Endothelial cell of umbilical vein (primary cell): ENCODE results near the gene ANO7. TPM values are rescaled to one million over a fixed set of nuclear protein-coding genes. Genes with fewer than 3 reads are reported as not detected.

Experiments used
- BruUV-seq: library from RNA; stranded (reverse); fragments of 400-500 nt; replicated peaks from 2 replicates; lab custom pipeline; 2021; lab: Mats Ljungman, UMichigan
- CTCF ChIA-PET: fragments of 300-600, 350-600 bp; sonication (Branson Sonifier 250); formaldehyde crosslinking; loops from one replicate; lab custom pipeline; 2021; ENCODE audit warnings: antibody characterized with exemption, inconsistent platforms; lab: Charles Lee
- POLR2A ChIA-PET: fragments of 300-600, 350-600 bp; sonication (Branson Sonifier 250); formaldehyde crosslinking; loops from one replicate; lab custom pipeline; 2021; ENCODE audit warnings: antibody characterized with exemption, inconsistent platforms; lab: Charles Lee
- DNase-seq: peaks from one replicate; pipeline ENCODE4 v3.0.0-alpha.2; 2011; ENCODE audit warnings: low read depth, low spot score
- FAIRE-seq: peaks from 2 replicates; lab custom pipeline; 2011; peaks lifted over from hg19 to GRCh38; lab: Jason Lieb, UNC
- H2AFZ ChIP-seq: 2 replicates; pipeline ENCODE4 v1.6.0; 2012; ENCODE audit warnings: low read depth, low read length, control low read depth, inconsistent platforms
- H3K27ac ChIP-seq: 2 replicates; pipeline ENCODE4 v1.5.1; 2011; ENCODE audit warnings: low read depth, mild to moderate bottlenecking, control low read depth, low read length, moderate library complexity; ENCODE audit not compliant: insufficient read depth
- H3K27me3 ChIP-seq, 2 experiments: 2 replicates each; pipeline versions ENCODE4 v1.6.0 to v1.6.1; 2011; ENCODE audit warnings: low read length in 2 of 2, mixed read lengths in 1 of 2; ENCODE audit not compliant: control insufficient read depth in 2 of 2, insufficient read depth in 2 of 2
- H3K36me3 ChIP-seq, 2 experiments: 2 replicates in 1 of 2; 3 replicates in 1 of 2; pipeline ENCODE4 v1.5.1; 2011; ENCODE audit warnings: low read length in 2 of 2, mild to moderate bottlenecking in 1 of 2, moderate library complexity in 1 of 2; ENCODE audit not compliant: control insufficient read depth in 2 of 2, insufficient read depth in 2 of 2; ENCODE audit errors: extremely low read depth in 1 of 2
- H3K4me1 ChIP-seq: 3 replicates; pipeline ENCODE4 v1.5.1; 2011; ENCODE audit warnings: mild to moderate bottlenecking, low read length; ENCODE audit not compliant: control insufficient read depth, insufficient read depth; ENCODE audit errors: extremely low read depth
- H3K4me2 ChIP-seq: 2 replicates; pipeline ENCODE4 v1.6.1; 2011; ENCODE audit warnings: low read length, control low read depth, mixed read lengths; ENCODE audit not compliant: insufficient read depth
- H3K4me3 ChIP-seq, 3 experiments: fragments of 200-600 bp in 1 of 3; sonication (generic), shearing (Covaris generic) in 1 of 3; replicated peaks in 1 of 3; 2 replicates each; pipeline ENCODE4 v1.5.1; 2011 to 2016; ENCODE audit warnings: control low read depth in 3 of 3, low read length in 3 of 3, mild to moderate bottlenecking in 2 of 3, inconsistent platforms in 1 of 3, low read depth in 1 of 3, moderate library complexity in 1 of 3; ENCODE audit not compliant: insufficient read depth in 1 of 3
- H3K79me2 ChIP-seq: 2 replicates; pipeline ENCODE4 v1.6.0; 2012; ENCODE audit warnings: low read length, inconsistent platforms; ENCODE audit not compliant: control insufficient read depth, insufficient read depth
- H3K9ac ChIP-seq: replicated peaks from 2 replicates; pipeline ENCODE3; 2011; ENCODE audit warnings: low read length, control low read depth; ENCODE audit not compliant: insufficient read depth; ENCODE audit errors: extremely low read depth
- H3K9me1 ChIP-seq: replicated peaks from 3 replicates; pipeline ENCODE4 v1.6.0; 2011; ENCODE audit warnings: mild to moderate bottlenecking, low read length; ENCODE audit not compliant: control insufficient read depth, insufficient read depth; ENCODE audit errors: extremely low read depth
- H3K9me3 ChIP-seq: replicated peaks from 2 replicates; pipeline ENCODE4 v1.5.1; 2012; ENCODE audit warnings: low read length, inconsistent platforms; ENCODE audit not compliant: control insufficient read depth, insufficient read depth
- H4K20me1 ChIP-seq: replicated peaks from 2 replicates; pipeline ENCODE3; 2011; ENCODE audit warnings: mild to moderate bottlenecking, low read length; ENCODE audit not compliant: control insufficient read depth, insufficient read depth; ENCODE audit errors: extremely low read depth
- EZH2 ChIP-seq: IDR thresholded peaks from 2 replicates; pipeline ENCODE4 v1.6.1; 2012; ENCODE audit warnings: borderline replicate concordance, low read depth, mild to moderate bottlenecking, moderate library complexity, low read length, inconsistent platforms; ENCODE audit not compliant: severe bottlenecking
- FOS ChIP-seq: IDR thresholded peaks from 2 replicates; pipeline ENCODE4 v1.6.1; 2011; ENCODE audit warnings: mild to moderate bottlenecking, low read length, moderate library complexity, borderline replicate concordance; ENCODE audit not compliant: insufficient read depth
- GATA2 ChIP-seq: IDR thresholded peaks from 2 replicates; pipeline ENCODE4 v1.7.0; 2011; ENCODE audit warnings: low read depth, mild to moderate bottlenecking, moderate library complexity, mixed read lengths, low read length; ENCODE audit not compliant: insufficient read length, insufficient read depth
- JUN ChIP-seq: IDR thresholded peaks from 2 replicates; pipeline ENCODE4 v1.6.1; 2011; ENCODE audit warnings: borderline replicate concordance, low read depth; ENCODE audit not compliant: insufficient read length, insufficient read depth
- MYC ChIP-seq: IDR thresholded peaks from one replicate; pipeline ENCODE4 v1.6.1; 2011; ENCODE audit warnings: mild to moderate bottlenecking, low read depth, low read length
- POLR2A ChIP-seq: IDR thresholded peaks from 2 replicates; pipeline ENCODE4 v1.6.1; 2012; ENCODE audit warnings: low read depth, mild to moderate bottlenecking, control low read depth, low read length
- POLR2AphosphoS5 ChIP-seq: IDR thresholded peaks from 2 replicates; pipeline ENCODE4 v1.6.1; 2012; ENCODE audit warnings: low read depth, mild to moderate bottlenecking, control low read depth, low read length, moderate library complexity; ENCODE audit not compliant: insufficient read depth
- dilution Hi-C: fragments of 300-500 bp; cut with MboI; formaldehyde crosslinking; loops from one replicate; pipeline ENCODE4 v1.15.0; 2019; ENCODE audit warnings: low sequenced_read_pairs; ENCODE audit not compliant: extremely low pct_ligation_motif_present
- intact Hi-C: fragments of 100-400 bp; cut with micrococcal nuclease; formaldehyde crosslinking; loops from one replicate; pipeline ENCODE4 v1.10.0; 2022
- polyA plus RNA-seq, 4 experiments: library from polyadenylated mRNA; depleted of rRNA in 3 of 4; stranded (reverse) in 3 of 4; unstranded in 1 of 4; fragments of >200 nt; gene quantifications; 2 replicates each; pipeline versions ENCODE4 v1.2.1 to v1.2.3, GENCODE V29; 2011 to 2012; ENCODE audit warnings: missing spikeins in 1 of 4
- total RNA-seq: library from RNA; stranded (reverse); gene quantifications from 2 replicates; pipeline ENCODE4 v1.2.3, GENCODE V29; 2021
- TF ChIP-seq, protein P1 (sequence below): IDR thresholded peaks from 2 replicates; pipeline ENCODE4 v1.6.1; 2011; ENCODE audit not compliant: insufficient read depth, insufficient read length
- TF ChIP-seq, protein P2 (sequence below), 2 donors: IDR thresholded peaks; 1 replicate in 1 of 2; 2 replicates in 1 of 2; pipeline ENCODE4 v1.5.1; 2011; ENCODE audit warnings: low read length in 2 of 2, mild to moderate bottlenecking in 2 of 2, moderate library complexity in 2 of 2, control low read depth in 1 of 2, inconsistent platforms in 1 of 2, low read depth in 1 of 2; ENCODE audit not compliant: insufficient read depth in 1 of 2; ENCODE audit errors: extremely low read depth in 1 of 2

Gene ANO7
- total and polyA plus RNA-seq, 2 donors (not counting 3 experiments of a cell fraction or from before 2014, with no cell fraction given) = 0.81 to 2.5 TPM

DNA sequence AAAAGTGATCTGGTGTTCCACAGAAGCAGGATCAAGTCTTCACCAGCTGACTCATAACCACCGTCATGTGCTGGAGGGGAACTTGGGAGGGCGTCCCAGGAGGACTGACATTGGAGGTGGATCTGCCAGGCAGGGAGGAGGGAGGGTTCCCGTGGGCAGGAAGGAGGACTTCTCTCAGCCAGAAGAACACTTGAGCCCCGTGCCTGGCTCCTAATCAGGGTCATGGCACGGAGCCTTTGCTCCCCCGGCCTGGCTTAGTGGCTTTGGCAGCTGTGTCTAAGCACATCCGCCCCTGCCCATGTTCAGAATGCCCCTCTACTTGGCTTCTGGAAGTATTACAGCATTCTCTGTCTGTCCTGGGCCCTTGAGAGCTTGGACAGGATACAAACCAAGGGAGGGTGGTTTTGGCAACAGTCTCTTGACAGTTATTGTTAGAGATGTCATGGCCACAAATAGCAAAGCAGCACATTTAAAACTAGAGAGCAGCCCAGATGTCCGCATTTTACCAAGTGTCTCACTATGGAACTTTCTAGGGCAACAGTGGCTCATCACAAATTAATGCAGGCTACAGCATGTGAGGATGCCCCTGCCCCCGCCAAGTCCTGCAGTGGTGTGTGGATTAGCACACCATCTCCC is 26.7 kb upstream of the ANO7 start:
- no peaks in the 10 kb centered on the region for H3K27me3 ChIP-seq
- no peak overlapping the region for H3K4me2 ChIP-seq
- H3K36me3 ChIP-seq = peaks cover 0 to 27% of the 10 kb centered on the region in 2 experiments
- no peak overlapping the region for H3K27ac ChIP-seq
- H3K9me3 ChIP-seq = no peaks in the 10 kb centered on the region
- no peak overlapping the region for H3K9ac ChIP-seq
- intact Hi-C loops (no loop called here), dilution Hi-C loops (no loop called here)
- CTCF ChIA-PET = no interaction called here
- H3K4me3 ChIP-seq = no peak overlapping the region
- H3K9me1 ChIP-seq = no peaks in the 10 kb centered on the region
- FAIRE-seq = no peak
- DNase-seq = no peak
- POLR2A ChIA-PET = no interaction called here
- BruUV-seq = no TSS peak
- H4K20me1 ChIP-seq = no peaks in the 10 kb centered on the region
- H2AFZ ChIP-seq = no peak overlapping the region
- H3K79me2 ChIP-seq = no peaks in the 10 kb centered on the region
- TF ChIP-seq JUN = no peak
- TF ChIP-seq, protein P1, sequence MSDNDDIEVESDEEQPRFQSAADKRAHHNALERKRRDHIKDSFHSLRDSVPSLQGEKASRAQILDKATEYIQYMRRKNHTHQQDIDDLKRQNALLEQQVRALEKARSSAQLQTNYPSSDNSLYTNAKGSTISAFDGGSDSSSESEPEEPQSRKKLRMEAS = no peak
- TF ChIP-seq EZH2 = no peak
- H3K4me1 ChIP-seq = peaks cover 7% of the 10 kb centered on the region

DNA sequence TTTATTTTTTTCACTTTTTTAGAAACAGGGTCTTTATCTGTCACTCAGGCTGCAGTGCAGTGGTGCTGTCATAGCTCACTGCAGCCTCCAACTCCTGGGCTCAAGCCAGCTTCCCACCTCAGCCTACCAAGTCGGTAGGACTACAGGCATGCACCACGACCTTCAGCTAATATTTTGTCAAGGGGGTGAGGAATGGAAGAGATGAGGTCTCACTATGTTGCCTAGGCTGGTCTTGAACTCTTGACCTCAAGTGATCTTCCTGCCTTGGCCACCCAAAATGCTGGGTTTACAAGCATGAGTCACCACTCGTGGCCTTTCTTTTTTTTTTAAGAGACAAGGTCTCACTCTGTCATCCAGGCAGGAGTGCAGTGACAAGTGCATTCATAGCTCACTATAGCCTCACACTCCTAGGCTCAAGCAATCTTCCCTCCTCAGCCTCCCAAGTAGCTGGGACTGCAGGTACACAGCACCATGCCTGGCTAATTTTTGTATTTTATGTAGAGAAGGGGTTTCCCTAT is 24.8 kb upstream of the ANO7 start:
- no peak overlapping the region for H3K27ac ChIP-seq
- H3K9me1 ChIP-seq = no peaks in the 10 kb centered on the region
- ChIA-PET CTCF (no interaction called here), POLR2A (no interaction called here)
- peaks cover 0 to 33% of the 10 kb centered on the region in 2 experiments for H3K36me3 ChIP-seq
- no peaks in the 10 kb centered on the region for H3K9me3 ChIP-seq
- TF ChIP-seq GATA2 = no peak
- TF ChIP-seq POLR2AphosphoS5 = no peak
- TF ChIP-seq MYC = no peak
- TF ChIP-seq EZH2 = no peak
- TF ChIP-seq POLR2A = no peak
- TF ChIP-seq FOS = no peak
- no peak for TF ChIP-seq JUN
- TF ChIP-seq, protein P2, sequence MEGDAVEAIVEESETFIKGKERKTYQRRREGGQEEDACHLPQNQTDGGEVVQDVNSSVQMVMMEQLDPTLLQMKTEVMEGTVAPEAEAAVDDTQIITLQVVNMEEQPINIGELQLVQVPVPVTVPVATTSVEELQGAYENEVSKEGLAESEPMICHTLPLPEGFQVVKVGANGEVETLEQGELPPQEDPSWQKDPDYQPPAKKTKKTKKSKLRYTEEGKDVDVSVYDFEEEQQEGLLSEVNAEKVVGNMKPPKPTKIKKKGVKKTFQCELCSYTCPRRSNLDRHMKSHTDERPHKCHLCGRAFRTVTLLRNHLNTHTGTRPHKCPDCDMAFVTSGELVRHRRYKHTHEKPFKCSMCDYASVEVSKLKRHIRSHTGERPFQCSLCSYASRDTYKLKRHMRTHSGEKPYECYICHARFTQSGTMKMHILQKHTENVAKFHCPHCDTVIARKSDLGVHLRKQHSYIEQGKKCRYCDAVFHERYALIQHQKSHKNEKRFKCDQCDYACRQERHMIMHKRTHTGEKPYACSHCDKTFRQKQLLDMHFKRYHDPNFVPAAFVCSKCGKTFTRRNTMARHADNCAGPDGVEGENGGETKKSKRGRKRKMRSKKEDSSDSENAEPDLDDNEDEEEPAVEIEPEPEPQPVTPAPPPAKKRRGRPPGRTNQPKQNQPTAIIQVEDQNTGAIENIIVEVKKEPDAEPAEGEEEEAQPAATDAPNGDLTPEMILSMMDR (IDR thresholded peaks at IDR 0.05; ENCODE audit: extremely low read depth in 1 of 2, insufficient read depth in 1 of 2, low read depth in 1 of 2, low read length in 2 of 2) = no peak
- TF ChIP-seq, protein P1 = no peak
- intact Hi-C loops (no loop called here), dilution Hi-C loops (no loop called here)
- no peaks in the 10 kb centered on the region for H4K20me1 ChIP-seq
- no peak overlapping the region for H3K9ac ChIP-seq
- H3K79me2 ChIP-seq = no peaks in the 10 kb centered on the region
- FAIRE-seq (no peak), DNase-seq (no peak)
- no peak overlapping the region for H2AFZ ChIP-seq
- BruUV-seq = no TSS peak
- H3K27me3 ChIP-seq = no peaks in the 10 kb centered on the region
- H3K4me3 ChIP-seq = no peak overlapping the region
- no peaks in the 10 kb centered on the region for H3K4me1 ChIP-seq
- H3K4me2 ChIP-seq = no peak overlapping the region
